HL-60 (cell line): ENCODE results near the gene NTN3.

Experiments used
- GABPA ChIP-seq: IDR thresholded peaks from 2 replicates; pipeline ENCODE4 v1.6.1; 2012; ENCODE audit warnings: low read depth
- POLR2AphosphoS5 ChIP-seq: IDR thresholded peaks from 2 replicates; pipeline ENCODE4 v1.6.1; 2012; ENCODE audit warnings: low read depth
- REST ChIP-seq: IDR thresholded peaks from 2 replicates; pipeline ENCODE4 v1.6.1; 2012; ENCODE audit warnings: low read depth; ENCODE audit not compliant: insufficient replicate concordance
- TF ChIP-seq, protein P1 (sequence below): IDR thresholded peaks from one replicate; pipeline ENCODE4 v1.5.1; 2011; ENCODE audit warnings: low read length, control low read depth, inconsistent platforms; ENCODE audit not compliant: insufficient read depth

DNA sequence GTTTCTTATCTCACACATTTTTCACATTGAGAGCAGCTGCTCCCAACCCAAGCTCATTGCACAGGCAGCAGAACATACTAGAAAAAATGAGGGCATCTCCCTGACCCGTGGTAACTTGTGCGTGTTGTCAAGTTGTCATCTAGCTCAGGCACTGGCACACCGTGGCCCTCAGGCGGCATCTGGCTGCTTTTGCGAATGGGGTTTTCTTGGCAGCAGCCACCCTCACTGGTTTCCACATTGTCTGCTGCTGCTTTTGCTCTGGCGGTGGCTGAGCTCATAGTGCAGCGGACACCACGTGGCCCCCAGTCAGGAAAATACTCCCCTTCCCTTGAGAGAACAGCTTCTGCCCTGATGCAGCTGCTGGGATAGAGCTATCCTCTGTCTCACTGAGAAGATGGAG lies 20.6 kb upstream of the NTN3 start:
- TF ChIP-seq, protein P1, sequence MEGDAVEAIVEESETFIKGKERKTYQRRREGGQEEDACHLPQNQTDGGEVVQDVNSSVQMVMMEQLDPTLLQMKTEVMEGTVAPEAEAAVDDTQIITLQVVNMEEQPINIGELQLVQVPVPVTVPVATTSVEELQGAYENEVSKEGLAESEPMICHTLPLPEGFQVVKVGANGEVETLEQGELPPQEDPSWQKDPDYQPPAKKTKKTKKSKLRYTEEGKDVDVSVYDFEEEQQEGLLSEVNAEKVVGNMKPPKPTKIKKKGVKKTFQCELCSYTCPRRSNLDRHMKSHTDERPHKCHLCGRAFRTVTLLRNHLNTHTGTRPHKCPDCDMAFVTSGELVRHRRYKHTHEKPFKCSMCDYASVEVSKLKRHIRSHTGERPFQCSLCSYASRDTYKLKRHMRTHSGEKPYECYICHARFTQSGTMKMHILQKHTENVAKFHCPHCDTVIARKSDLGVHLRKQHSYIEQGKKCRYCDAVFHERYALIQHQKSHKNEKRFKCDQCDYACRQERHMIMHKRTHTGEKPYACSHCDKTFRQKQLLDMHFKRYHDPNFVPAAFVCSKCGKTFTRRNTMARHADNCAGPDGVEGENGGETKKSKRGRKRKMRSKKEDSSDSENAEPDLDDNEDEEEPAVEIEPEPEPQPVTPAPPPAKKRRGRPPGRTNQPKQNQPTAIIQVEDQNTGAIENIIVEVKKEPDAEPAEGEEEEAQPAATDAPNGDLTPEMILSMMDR, result no peak
- TF ChIP-seq POLR2AphosphoS5 (no peak), GABPA (no peak), REST (no peak)
